Measurements from ENCODE around the gene TEX11. TPM values are rescaled to one million over a fixed set of nuclear protein-coding genes. Genes with fewer than 3 reads are reported as not detected.
"Not testable (repeated sequence)": the region's sequence is repeated elsewhere in the genome, so short reads cannot be mapped to it uniquely, and the experiment has no call there.

TEX11 gene
- total RNA-seq, 4 donors from 2014 or later, result not detected

DNA sequence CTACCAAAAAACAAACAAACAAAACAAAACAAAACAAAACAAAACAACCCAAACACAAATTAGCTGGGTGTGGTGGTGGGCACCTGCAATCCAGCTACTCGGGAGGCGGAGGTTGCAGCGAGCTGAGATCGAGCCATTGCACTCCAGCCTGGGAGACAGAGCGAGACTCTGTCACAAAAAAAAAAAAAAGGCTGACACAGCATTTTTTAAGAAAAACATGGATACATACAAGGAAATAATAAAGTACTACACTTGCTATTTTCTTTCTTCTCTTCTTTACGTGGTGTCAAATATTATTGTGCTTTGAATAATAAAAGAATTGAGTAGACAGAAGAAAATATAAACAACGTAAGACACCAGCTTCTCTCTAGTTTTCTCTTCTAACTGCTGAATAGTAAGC lies 73.9 kb downstream of the TEX11 start:
- Histone ChIP-seq H3K9me3 (peaks cover 0 to 7% (median 0%) of the 10 kb centered on the region in 4 donors), H3K27me3 (no peaks in the 10 kb centered on the region), H3K4me1 (no peaks in the 10 kb centered on the region), H3K27ac (no peak overlapping the region), H3K36me3 (no peaks in the 10 kb centered on the region), H3K4me3 (no peak overlapping the region)
- TF ChIP-seq POLR2A (IDR thresholded peaks at IDR 0.05), result no peak
- no peak for TF ChIP-seq EP300 (IDR thresholded peaks at IDR 0.05)
- TF ChIP-seq, protein P1, sequence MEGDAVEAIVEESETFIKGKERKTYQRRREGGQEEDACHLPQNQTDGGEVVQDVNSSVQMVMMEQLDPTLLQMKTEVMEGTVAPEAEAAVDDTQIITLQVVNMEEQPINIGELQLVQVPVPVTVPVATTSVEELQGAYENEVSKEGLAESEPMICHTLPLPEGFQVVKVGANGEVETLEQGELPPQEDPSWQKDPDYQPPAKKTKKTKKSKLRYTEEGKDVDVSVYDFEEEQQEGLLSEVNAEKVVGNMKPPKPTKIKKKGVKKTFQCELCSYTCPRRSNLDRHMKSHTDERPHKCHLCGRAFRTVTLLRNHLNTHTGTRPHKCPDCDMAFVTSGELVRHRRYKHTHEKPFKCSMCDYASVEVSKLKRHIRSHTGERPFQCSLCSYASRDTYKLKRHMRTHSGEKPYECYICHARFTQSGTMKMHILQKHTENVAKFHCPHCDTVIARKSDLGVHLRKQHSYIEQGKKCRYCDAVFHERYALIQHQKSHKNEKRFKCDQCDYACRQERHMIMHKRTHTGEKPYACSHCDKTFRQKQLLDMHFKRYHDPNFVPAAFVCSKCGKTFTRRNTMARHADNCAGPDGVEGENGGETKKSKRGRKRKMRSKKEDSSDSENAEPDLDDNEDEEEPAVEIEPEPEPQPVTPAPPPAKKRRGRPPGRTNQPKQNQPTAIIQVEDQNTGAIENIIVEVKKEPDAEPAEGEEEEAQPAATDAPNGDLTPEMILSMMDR (IDR thresholded peaks at IDR 0.05), result no peak
- WGBS, 2 donors, result 87 to 90% methylated on average over 7 of the region's 7 CpGs
- no peak for DNase-seq (ENCODE audit: low spot score in 2 of 2)

DNA sequence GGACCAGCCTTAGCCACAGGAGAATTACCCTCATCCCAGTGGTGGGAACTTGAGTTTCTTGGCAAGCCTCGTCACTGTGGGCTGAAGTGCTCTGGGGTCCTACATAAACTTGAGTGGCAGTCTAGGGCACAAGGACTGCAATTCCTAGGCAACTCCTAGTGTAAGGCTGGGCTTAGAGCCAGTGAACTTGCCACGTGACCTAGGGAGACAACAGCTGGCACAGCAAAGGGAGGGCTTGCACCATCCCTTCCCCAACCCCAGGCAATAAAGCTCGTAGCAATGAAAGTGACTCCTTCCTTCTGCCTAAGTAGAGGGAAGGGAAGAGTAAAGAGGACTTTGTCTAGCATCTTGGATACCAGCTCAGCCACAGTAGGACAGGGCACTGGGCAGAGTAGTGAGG lies 81.8 kb downstream of the TEX11 start:
- no peaks in the 10 kb centered on the region for H3K27me3 ChIP-seq
- no peak for DNase-seq (ENCODE audit: low spot score in 2 of 2)
- TF ChIP-seq, protein P1 (IDR thresholded peaks at IDR 0.05), result no peak
- no peak for TF ChIP-seq POLR2A (IDR thresholded peaks at IDR 0.05)
- no peak for TF ChIP-seq EP300 (IDR thresholded peaks at IDR 0.05)
- no peaks in the 10 kb centered on the region for H3K9me3 ChIP-seq
- H3K4me1 ChIP-seq, result no peaks in the 10 kb centered on the region
- H3K27ac ChIP-seq, result no peak overlapping the region
- H3K36me3 ChIP-seq, result no peaks in the 10 kb centered on the region
- WGBS, 2 donors, result 38 to 42% methylated on average over 2 to 3 of the region's 3 CpGs
- H3K4me3 ChIP-seq, result no peak overlapping the region

DNA sequence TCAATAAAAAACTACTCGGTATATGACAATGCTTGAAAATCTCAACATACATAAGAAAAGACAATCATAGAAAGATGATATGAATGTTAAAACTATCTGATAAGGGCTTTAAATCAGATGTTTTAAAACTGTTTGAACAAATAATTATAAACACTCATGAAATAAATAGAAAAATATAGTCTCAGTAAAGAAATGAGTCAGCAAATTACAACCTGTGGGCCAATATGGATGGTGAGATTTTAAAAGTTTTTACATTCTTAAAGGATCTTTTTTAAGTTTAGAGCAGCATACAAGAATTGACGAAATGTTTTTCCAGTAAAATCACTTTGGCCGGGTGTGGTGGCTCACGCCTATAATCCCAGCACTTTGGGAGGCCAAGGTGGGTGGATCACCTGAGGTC lies 83.1 kb downstream of the TEX11 start:
- H3K9me3 ChIP-seq, result peaks cover 0 to 4% (median under 1%) of the 10 kb centered on the region in 4 donors
- 85 to 95% methylated on average over 4 of the region's 4 CpGs for WGBS, 2 donors
- no peaks in the 10 kb centered on the region for H3K27me3 ChIP-seq
- no peak overlapping the region for H3K27ac ChIP-seq
- no peaks in the 10 kb centered on the region for H3K36me3 ChIP-seq
- H3K4me1 ChIP-seq, result no peaks in the 10 kb centered on the region
- TF ChIP-seq POLR2A (IDR thresholded peaks at IDR 0.05), result no peak
- TF ChIP-seq, protein P1 (IDR thresholded peaks at IDR 0.05), result no peak
- TF ChIP-seq EP300 (IDR thresholded peaks at IDR 0.05), result no peak
- DNase-seq (ENCODE audit: low spot score in 2 of 2), result no peak
- no peak overlapping the region for H3K4me3 ChIP-seq

DNA sequence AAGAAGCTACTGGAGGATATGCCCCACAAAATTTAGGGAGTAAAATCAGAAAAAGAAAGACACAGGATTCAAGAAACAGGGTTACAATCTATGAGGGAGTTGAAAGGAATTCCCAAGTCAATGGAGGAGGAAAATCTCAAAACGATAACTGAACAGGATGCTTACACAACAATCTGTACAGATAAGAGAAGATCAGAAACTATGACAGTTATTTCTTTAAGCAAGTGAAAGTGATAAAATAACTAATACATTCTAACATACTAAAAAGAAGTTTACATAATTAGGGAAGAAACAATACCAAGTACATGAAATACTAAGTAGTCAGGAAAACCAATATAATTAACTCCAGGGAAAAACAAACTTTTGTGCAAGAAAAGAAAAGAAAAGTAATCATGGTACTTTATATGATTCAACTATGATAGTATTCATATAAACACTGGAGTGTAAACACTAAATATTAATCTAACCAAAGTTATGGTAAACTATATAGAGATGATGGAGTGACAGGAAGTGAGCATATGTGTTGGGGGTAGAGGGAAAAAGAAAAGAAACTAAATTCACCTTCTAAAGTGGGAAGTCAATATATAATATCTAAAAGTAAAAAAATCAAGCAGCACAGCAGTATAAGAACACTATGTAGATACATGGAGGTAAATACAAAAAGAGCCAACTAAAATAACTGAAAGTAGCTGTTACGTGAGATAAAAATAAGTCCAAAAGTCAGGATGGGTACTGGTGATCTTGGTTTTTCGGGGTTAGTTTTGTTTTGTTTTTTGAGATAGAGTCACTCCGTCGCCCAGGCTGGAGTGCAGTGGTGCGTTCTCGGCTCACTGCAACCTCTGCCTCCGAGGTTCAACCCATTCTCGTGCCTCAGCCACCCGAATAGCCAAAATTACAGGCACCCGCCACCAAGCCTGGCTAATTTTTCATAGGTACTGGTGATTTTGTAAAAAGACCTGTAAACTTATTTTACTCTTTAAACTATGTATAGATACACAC lies 99.3 kb downstream of the TEX11 start:
- Histone ChIP-seq H3K4me1 (no peaks in the 10 kb centered on the region), H3K27ac (no peak overlapping the region), H3K27me3 (no peaks in the 10 kb centered on the region), H3K4me3 (no peak overlapping the region), H3K36me3 (no peaks in the 10 kb centered on the region), H3K9me3 (no peaks in the 10 kb centered on the region)
- TF ChIP-seq EP300 (IDR thresholded peaks at IDR 0.05) (no peak), POLR2A (IDR thresholded peaks at IDR 0.05) (no peak)
- TF ChIP-seq, protein P1 (IDR thresholded peaks at IDR 0.05), result no peak
- no peak for DNase-seq (ENCODE audit: low spot score in 2 of 2)
- WGBS, 2 donors, result 85 to 86% methylated on average over 11 of the region's 11 CpGs

DNA sequence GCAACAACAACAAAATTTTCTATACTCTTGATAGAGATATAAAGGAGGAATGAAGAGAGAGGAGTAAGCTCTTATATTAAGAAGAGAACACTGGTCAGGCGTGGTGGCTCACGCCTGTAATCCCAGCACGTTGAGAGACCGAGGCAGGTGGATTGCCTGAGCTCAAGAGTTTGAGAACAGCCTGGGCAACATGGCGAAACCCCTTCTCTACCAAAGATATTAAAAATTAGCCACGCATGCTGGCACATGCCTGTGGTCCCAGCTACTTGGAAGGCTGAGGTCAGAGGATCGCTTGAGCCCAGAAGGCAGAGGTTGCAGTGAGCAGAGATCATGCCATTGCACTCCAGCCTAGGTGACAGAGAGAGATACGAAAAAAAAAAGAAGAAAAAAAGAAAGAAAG lies 102.4 kb downstream of the TEX11 start:
- Histone ChIP-seq H3K4me1 (no peaks in the 10 kb centered on the region), H3K9me3 (no peaks in the 10 kb centered on the region), H3K4me3 (no peak overlapping the region), H3K27ac (no peak overlapping the region), H3K36me3 (no peaks in the 10 kb centered on the region), H3K27me3 (no peaks in the 10 kb centered on the region)
- DNase-seq (ENCODE audit: low spot score in 2 of 2), result no peak
- 73 to 83% methylated on average over 8 of the region's 8 CpGs for WGBS, 2 donors
- no peak for TF ChIP-seq POLR2A (IDR thresholded peaks at IDR 0.05)
- TF ChIP-seq, protein P1 (IDR thresholded peaks at IDR 0.05), result no peak
- TF ChIP-seq EP300 (IDR thresholded peaks at IDR 0.05), result no peak

DNA sequence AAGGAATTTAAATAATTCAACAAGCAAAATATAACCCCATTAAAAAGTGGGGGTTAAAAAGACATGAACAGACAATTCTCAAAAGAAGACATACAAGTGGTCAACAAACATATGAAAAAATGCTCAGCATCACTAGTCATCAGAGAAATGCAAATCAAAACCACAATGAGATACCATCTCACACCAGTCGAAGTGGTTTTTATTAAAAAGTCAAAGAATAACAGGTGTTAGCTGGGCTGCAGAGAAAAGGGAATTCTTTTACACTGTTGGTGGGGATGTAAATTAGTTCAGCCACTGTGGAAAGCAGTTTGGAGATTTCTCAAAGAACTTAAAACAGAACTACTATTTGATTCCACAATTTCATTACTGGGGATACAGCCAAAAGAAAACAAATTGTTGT lies 111.8 kb downstream of the TEX11 start:
- DNase-seq (ENCODE audit: low spot score in 2 of 2); H3K9me3 ChIP-seq; H3K4me3 ChIP-seq; H3K4me1 ChIP-seq; H3K27ac ChIP-seq; H3K36me3 ChIP-seq; H3K27me3 ChIP-seq: not testable (repeated sequence)
- 51 to 67% methylated on average over 1 of the region's 1 CpG for WGBS, 2 donors
